AG04450 (cell line): ENCODE results near the gene PSENEN. TPM values are rescaled to one million over a fixed set of nuclear protein-coding genes. Genes with fewer than 3 reads are reported as not detected.

Source experiments
- CTCF ChIA-PET: fragments of 300-600, 350-600 bp; formaldehyde crosslinking; extraction: SDS; loops from one replicate; lab custom pipeline; 2022; ENCODE audit warnings: antibody characterized with exemption, inconsistent platforms; lab: Charles Lee
- POLR2A ChIA-PET: fragments of 350-600 bp; formaldehyde crosslinking; extraction: SDS; loops from one replicate; lab custom pipeline; 2021; ENCODE audit warnings: antibody characterized with exemption, inconsistent platforms; lab: Yijun Ruan, JAX
- DNase-seq: peaks from one replicate; pipeline ENCODE4 v3.0.0-alpha.2; 2011; ENCODE audit warnings: low read depth, low spot score
- H3K27ac ChIP-seq: one replicate; pipeline ENCODE4 v1.5.1; 2012; ENCODE audit warnings: low read depth, low read length, control low read depth
- H3K27me3 ChIP-seq: one replicate; pipeline ENCODE4 v1.6.0; 2012; ENCODE audit warnings: low read length; ENCODE audit not compliant: control insufficient read depth, insufficient read depth
- H3K4me3 ChIP-seq: 2 replicates; pipeline ENCODE4 v1.5.1; 2011; ENCODE audit warnings: mild to moderate bottlenecking, low read depth, low read length, control low read depth
- H3K9me3 ChIP-seq: 2 replicates; pipeline ENCODE4 v1.5.1; 2012; ENCODE audit warnings: low read length; ENCODE audit not compliant: control insufficient read depth, insufficient read depth
- polyA plus RNA-seq: library from polyadenylated mRNA; depleted of rRNA; stranded (reverse); fragments of >200 nt; gene quantifications from 2 replicates; pipeline ENCODE4 v1.2.3, GENCODE V29; 2011
- TF ChIP-seq, protein P1 (sequence below): IDR thresholded peaks from 2 replicates; pipeline ENCODE4 v1.5.1; 2011; ENCODE audit warnings: low read depth, low read length, control low read depth, inconsistent platforms

Gene PSENEN
- polyA plus RNA-seq, 1 experiment: 41.0 TPM

DNA sequence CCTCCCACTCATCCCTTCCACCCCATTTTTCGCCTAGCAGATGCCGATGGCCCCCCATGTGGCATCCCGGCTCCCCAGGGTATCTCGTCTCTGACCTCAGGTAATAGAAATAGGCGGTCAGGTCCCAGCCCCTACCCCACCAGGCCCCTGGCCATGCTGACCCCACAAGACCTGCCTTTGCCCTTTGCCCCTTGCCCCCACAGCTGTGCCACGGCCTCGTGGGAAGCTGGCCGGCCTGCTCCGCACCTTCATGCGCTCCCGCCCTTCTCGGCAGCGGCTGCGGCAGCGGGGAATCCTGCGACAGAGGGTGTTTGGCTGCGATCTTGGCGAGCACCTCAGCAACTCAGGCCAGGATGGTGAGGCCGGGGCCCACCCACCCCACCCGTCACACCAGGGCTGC lies 35.3 kb downstream of the PSENEN start:
- ChIA-PET CTCF (no interaction called here), POLR2A (no interaction called here)
- Histone ChIP-seq H3K27me3 (no peaks in the 10 kb centered on the region), H3K9me3 (no peaks in the 10 kb centered on the region), H3K27ac (no peak overlapping the region), H3K4me3 (no peak overlapping the region)
- TF ChIP-seq, protein P1, sequence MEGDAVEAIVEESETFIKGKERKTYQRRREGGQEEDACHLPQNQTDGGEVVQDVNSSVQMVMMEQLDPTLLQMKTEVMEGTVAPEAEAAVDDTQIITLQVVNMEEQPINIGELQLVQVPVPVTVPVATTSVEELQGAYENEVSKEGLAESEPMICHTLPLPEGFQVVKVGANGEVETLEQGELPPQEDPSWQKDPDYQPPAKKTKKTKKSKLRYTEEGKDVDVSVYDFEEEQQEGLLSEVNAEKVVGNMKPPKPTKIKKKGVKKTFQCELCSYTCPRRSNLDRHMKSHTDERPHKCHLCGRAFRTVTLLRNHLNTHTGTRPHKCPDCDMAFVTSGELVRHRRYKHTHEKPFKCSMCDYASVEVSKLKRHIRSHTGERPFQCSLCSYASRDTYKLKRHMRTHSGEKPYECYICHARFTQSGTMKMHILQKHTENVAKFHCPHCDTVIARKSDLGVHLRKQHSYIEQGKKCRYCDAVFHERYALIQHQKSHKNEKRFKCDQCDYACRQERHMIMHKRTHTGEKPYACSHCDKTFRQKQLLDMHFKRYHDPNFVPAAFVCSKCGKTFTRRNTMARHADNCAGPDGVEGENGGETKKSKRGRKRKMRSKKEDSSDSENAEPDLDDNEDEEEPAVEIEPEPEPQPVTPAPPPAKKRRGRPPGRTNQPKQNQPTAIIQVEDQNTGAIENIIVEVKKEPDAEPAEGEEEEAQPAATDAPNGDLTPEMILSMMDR: no peak
- DNase-seq: no peak

DNA sequence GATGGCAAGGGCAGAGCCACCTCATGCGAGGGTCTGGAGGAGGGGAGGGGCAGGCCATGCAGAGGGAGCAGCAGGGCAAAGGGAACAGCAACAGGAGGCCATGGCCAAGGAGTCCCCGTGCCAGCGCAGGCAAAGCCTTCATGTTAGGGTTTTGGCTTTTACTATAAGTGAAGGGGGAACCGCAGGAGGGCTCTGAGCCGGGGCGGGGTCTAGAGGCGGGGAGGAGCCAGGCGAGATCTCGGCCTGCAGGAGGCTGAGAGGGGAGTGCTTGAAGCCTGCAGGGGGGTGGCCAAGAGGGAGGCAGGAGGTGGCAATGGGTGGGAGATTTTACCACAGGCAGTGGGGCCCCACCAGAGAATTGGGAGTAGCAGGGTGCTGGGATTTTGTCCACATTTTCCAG lies 36.2 kb downstream of the PSENEN start:
- ChIA-PET POLR2A (no interaction called here), CTCF (no interaction called here)
- no peak for DNase-seq
- H3K27me3 ChIP-seq: no peaks in the 10 kb centered on the region
- no peak overlapping the region for H3K27ac ChIP-seq
- no peak overlapping the region for H3K4me3 ChIP-seq
- TF ChIP-seq, protein P1: no peak
- H3K9me3 ChIP-seq: no peaks in the 10 kb centered on the region

DNA sequence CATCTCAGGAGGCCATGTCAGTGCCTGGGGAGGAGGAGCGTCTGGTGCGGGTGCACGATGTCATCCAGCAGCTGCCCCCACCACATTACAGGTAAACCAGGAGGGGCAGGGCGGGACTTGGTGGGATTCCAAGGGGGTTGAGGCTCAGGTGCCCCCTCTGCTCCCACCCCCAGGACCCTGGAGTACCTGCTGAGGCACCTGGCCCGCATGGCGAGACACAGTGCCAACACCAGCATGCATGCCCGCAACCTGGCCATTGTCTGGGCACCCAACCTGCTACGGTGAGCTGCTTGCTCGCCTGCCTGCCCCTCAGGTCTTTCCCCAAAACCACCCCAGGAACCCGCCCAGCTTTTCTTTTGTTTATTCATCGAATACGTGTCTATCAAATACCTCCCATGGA lies 37.1 kb downstream of the PSENEN start:
- Histone ChIP-seq H3K27ac (no peak overlapping the region), H3K27me3 (no peaks in the 10 kb centered on the region), H3K4me3 (no peak overlapping the region), H3K9me3 (no peaks in the 10 kb centered on the region)
- POLR2A ChIA-PET: interaction anchor here (0.6 kb wide), 1 partner anchor 883 kb away, joined by 3 read pairs; no protein-coding TSS in a partner anchor
- no peak for DNase-seq
- CTCF ChIA-PET: no interaction called here
- TF ChIP-seq, protein P1: no peak

- H3K9me3 ChIP-seq: no peaks in the 10 kb centered on the region
- H3K27ac ChIP-seq: no peak overlapping the region
- TF ChIP-seq, protein P1: no peak
- ChIA-PET POLR2A (no interaction called here), CTCF (no interaction called here)
- no peak for DNase-seq
- no peaks in the 10 kb centered on the region for H3K27me3 ChIP-seq
- H3K4me3 ChIP-seq: no peak overlapping the region
Observed at GRCh38 chr19:35783469-35784434, 38.3 kb downstream of the PSENEN start.

GRCh38 chr19:35784503-35785338 lies 39.3 kb downstream of the PSENEN start:
- H3K27me3 ChIP-seq: no peaks in the 10 kb centered on the region
- POLR2A ChIA-PET: no interaction called here
- H3K9me3 ChIP-seq: no peaks in the 10 kb centered on the region
- TF ChIP-seq, protein P1: no peak
- H3K27ac ChIP-seq: no peak overlapping the region
- H3K4me3 ChIP-seq: no peak overlapping the region
- DNase-seq: no peak
- CTCF ChIA-PET: no interaction called here
